K562 (cell line): ENCODE results near the gene LPIN2. TPM values are rescaled to one million over a fixed set of nuclear protein-coding genes. Genes with fewer than 3 reads are reported as not detected.
A peak's percentile ranks its signal among the peaks of the same experiment; 100 is the strongest.

ENCODE experiments used
- ARID1B ChIP-seq: fragments of 450-650 bp; IDR thresholded peaks from 2 replicates; pipeline ENCODE4 v1.6.1; 2016; ENCODE audit warnings: antibody characterized with exemption, mild to moderate bottlenecking, inconsistent platforms
- CCAR2 ChIP-seq: fragments of 200-400 bp; formaldehyde crosslinking; IDR thresholded peaks from 2 replicates; pipeline ENCODE4 v1.6.1; 2017; ENCODE audit warnings: mild to moderate bottlenecking, low read depth, low read length
- MEF2A ChIP-seq: IDR thresholded peaks from 2 replicates; pipeline ENCODE4 v1.6.1; 2011; ENCODE audit warnings: low read depth, mild to moderate bottlenecking, low read length, moderate library complexity; ENCODE audit not compliant: control insufficient read depth
- PTTG1 ChIP-seq: fragments of 450-650 bp; IDR thresholded peaks from 2 replicates; pipeline ENCODE4 v1.6.1; 2016; ENCODE audit warnings: low read depth, mild to moderate bottlenecking, missing genetic modification characterization, missing compliant biosample characterization
- SAFB ChIP-seq: fragments of 200-400 bp; formaldehyde crosslinking; IDR thresholded peaks from 2 replicates; pipeline ENCODE4 v1.6.1; 2017; ENCODE audit warnings: low read depth, low read length, borderline replicate concordance
- ZNF12 ChIP-seq: sonication (generic); formaldehyde crosslinking; IDR thresholded peaks from 2 replicates; pipeline ENCODE4 v1.4.0; 2020; ENCODE audit warnings: mild to moderate bottlenecking, missing genetic modification reagents
- polyA plus RNA-seq, 8 experiments: library from polyadenylated mRNA; depleted of rRNA in 4 of 8; stranded (reverse) in 5 of 8; unstranded in 3 of 8; fragments of >200 nt; fragmentation: Nextera tagmentation in 2 of 8; fragmentation: Illumina TruSeq in 1 of 8; extraction: Ambion mirVana in 2 of 8; extraction: Trizol in 1 of 8; gene quantifications; 2 replicates each; pipeline versions ENCODE4 v1.2.1 to v1.2.3, GENCODE V29; 2011 to 2014; ENCODE audit warnings: inconsistent platforms in 1 of 8, missing spikeins in 1 of 8
- total RNA-seq, 7 experiments: library from RNA; depleted of rRNA in 6 of 7; stranded (reverse); fragments of >200 nt in 6 of 7; fragmentation: Illumina TruSeq in 2 of 7; extraction: Trizol in 2 of 7; gene quantifications; 2 replicates each; pipeline versions ENCODE4 v1.2.1 to v1.2.3, GENCODE V29; 2011 to 2021; ENCODE audit warnings: low replicate concordance in 1 of 7
- TF ChIP-seq, protein P1 (sequence below): fragments of 250-450 bp; sonication (Bioruptor Pico); IDR thresholded peaks from 2 replicates; pipeline ENCODE4 v1.5.0; 2020; ENCODE audit warnings: mild to moderate bottlenecking
- TF ChIP-seq, protein P2 (sequence below): fragments of 450-650 bp; formaldehyde crosslinking; IDR thresholded peaks from 2 replicates; pipeline ENCODE4 v1.4.0; 2020; ENCODE audit warnings: mild to moderate bottlenecking
- TF ChIP-seq, protein P3 (sequence below): sonication (generic); formaldehyde crosslinking; IDR thresholded peaks from 2 replicates; pipeline ENCODE4 v1.8.0; 2022; ENCODE audit warnings: mild to moderate bottlenecking, missing genetic modification reagents, borderline replicate concordance

The LPIN2 gene
- total and polyA plus RNA-seq, 9 of the 15 experiments (the other 6 are each of a cell fraction or from before 2014, with no cell fraction given), result 5.2 to 34.8 (median 24.6) TPM

DNA sequence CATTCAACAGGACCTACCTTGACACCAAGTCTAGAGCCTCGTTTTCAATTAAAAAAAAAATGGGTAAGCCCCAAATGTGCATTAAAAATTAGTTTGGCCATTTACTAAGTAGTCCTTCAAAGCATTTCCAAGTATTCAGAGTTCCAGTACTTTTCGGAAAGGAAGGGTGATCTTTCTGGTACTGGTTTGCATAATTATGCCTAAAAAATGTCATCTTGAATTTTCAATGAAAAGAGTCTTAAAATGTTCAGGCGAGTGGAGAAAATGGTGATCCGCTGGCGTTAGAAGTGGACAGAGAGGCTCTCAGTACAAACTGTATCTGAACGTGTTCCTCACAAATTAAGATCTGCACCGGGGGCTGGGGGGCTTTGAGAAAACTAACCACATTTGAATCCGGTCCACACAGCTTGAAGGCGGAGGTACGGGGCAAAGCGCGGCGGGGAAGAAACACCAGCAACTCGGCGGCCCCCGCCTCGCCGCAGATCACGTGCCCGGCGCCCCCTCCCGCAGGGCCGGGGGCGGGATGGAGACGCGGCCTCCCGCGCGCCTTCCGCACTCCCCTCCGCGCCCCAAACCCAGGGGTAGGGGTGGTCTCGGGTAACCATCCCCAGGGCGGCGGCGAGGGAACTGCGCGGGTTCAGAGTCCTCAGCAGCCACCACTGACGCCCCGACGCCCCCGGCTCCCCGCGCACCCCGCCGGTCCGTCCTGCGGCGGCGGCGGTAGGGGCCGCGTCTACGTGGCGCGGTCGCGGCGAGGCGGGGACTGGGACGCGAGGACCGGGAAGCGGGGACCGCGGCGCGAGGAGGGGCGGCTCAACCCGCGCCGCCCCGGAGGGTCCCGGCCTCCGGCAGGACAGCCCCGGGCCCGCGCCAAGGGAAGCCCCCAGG, 564 bp downstream of the LPIN2 start (continued):
- TF ChIP-seq, protein P1, sequence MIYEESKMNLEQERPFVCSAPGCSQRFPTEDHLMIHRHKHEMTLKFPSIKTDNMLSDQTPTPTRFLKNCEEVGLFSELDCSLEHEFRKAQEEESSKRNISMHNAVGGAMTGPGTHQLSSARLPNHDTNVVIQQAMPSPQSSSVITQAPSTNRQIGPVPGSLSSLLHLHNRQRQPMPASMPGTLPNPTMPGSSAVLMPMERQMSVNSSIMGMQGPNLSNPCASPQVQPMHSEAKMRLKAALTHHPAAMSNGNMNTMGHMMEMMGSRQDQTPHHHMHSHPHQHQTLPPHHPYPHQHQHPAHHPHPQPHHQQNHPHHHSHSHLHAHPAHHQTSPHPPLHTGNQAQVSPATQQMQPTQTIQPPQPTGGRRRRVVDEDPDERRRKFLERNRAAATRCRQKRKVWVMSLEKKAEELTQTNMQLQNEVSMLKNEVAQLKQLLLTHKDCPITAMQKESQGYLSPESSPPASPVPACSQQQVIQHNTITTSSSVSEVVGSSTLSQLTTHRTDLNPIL (CRISPR knock-in tag), result no peak
- TF ChIP-seq CCAR2 (no peak), ZNF12 (CRISPR knock-in tag) (no peak), ARID1B (peak; percentile 29), MEF2A (no peak), SAFB (no peak), PTTG1 (tag) (no peak)
- TF ChIP-seq, protein P2, sequence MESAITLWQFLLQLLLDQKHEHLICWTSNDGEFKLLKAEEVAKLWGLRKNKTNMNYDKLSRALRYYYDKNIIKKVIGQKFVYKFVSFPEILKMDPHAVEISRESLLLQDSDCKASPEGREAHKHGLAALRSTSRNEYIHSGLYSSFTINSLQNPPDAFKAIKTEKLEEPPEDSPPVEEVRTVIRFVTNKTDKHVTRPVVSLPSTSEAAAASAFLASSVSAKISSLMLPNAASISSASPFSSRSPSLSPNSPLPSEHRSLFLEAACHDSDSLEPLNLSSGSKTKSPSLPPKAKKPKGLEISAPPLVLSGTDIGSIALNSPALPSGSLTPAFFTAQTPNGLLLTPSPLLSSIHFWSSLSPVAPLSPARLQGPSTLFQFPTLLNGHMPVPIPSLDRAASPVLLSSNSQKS (CRISPR knock-in tag), result 0 out of 2 replicates have a peak, but pooled peaks have one; percentile 22
- TF ChIP-seq, protein P3, sequence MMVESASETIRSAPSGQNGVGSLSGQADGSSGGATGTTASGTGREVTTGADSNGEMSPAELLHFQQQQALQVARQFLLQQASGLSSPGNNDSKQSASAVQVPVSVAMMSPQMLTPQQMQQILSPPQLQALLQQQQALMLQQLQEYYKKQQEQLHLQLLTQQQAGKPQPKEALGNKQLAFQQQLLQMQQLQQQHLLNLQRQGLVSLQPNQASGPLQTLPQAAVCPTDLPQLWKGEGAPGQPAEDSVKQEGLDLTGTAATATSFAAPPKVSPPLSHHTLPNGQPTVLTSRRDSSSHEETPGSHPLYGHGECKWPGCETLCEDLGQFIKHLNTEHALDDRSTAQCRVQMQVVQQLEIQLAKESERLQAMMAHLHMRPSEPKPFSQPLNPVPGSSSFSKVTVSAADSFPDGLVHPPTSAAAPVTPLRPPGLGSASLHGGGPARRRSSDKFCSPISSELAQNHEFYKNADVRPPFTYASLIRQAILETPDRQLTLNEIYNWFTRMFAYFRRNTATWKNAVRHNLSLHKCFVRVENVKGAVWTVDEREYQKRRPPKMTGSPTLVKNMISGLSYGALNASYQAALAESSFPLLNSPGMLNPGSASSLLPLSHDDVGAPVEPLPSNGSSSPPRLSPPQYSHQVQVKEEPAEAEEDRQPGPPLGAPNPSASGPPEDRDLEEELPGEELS (CRISPR knock-in tag), result no peak
